ENCODE results near the gene LRMDA.

The LRMDA gene

DNA sequence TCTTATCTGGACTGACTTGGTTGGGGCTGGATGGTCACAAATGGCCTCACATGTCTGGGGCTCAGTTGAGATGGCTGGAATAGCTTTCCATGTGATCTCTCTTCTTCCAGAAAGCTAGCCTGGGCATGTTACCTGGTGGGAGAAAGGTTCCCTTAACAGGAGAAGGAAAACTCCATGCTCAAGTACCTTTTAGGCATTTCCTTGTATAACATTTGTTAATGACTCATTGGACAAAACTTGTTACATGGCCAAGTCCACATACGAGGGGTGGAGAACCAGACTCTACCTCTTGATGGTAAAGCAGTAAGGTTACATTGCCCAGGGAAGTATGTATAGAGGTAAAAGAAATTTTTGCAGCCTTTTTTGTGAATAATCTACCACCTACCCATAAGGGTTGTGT is 826.4 kb downstream of the LRMDA start:
- DNase-seq: no peak

DNA sequence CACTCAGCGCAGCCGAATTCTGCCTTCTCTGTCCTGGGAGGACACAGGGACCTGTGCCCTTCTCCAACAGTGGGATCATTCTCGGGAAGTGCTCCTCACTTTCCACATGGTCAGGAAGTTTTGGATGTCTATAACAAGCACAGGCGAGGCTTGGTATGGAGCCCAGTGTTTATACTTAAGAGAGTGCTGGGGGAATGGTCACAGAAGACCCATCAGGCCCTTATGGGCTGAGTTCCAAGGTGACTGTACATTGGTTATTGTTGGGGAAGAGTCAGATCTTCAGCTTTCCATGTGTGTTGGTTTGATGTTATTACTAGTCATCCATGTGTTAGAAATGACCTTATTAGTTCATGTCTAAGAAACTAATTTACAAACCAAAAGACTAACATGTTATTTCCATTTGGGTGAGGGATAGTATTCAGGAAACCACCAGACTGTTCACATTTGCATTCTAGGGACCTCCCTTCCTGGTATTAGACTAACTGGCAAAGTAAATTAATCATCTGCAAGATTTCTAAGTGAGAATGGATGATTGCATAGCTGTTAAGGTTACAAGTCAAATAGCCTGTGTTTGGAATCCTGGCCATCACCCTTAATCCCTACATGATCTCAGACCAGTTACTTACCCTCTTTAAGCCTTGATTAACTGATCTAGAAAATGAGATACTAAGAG is 834.2 kb downstream of the LRMDA start:
- DNase-seq: no peak

DNA sequence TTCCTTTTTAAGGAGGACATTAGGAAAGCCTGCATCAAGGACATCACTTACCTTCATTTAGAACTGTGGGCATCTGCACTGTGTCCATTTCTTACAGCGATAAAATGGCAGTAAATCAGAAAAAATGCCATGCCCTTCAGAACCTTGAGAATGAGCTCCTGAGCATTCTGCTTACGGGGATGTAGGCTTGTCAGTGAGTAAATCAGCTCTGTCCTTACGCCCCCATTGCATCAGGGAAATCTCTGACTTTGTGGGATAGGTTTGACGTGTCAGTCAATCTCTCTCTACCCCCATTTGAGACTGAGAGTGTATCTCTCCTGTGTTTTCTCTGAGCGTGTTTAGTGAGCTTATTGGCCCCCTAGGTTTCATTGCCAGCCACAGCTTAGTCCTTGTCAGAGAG is 837.1 kb downstream of the LRMDA start:
- DNase-seq: no peak

DNA sequence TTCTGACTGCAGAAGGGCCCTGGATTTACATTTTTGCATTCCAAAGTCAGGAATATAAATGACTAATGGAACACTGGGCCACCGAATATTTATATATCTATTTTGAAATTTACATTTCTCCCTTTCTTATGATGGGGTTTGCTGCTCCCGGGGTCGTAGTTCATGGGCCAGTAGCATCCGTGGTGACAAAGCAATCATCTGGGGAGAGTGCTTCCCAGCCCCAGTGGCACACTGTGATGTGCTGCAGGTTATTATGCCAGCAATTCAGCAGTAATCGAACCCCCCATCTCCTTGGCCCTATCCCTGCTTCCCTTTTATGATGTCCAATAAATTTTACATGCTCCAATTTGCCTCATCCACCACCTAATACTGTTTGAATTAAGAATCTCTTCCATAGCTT is 837.5 kb downstream of the LRMDA start:
- no peak for DNase-seq

DNA sequence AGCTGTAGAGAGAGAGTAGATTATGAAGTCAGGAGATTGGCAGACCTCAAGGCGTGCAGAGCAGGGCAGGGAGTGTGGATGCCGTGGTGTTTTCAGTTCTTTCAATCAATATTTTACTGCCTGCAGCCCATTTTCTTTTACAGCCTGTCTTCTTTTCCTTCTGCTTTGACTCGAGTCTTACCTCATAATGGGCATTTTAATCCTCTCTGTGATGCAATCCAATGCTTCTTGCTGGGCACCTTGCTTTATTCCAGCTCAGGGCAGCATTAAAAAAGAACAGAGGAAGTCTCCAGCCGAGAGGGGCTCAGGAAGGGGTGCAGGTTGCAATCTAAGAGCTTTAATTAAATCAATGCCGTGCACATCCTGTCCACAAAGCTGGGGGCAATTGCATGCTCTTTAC is 839.0 kb downstream of the LRMDA start:
- no peak for DNase-seq

DNA sequence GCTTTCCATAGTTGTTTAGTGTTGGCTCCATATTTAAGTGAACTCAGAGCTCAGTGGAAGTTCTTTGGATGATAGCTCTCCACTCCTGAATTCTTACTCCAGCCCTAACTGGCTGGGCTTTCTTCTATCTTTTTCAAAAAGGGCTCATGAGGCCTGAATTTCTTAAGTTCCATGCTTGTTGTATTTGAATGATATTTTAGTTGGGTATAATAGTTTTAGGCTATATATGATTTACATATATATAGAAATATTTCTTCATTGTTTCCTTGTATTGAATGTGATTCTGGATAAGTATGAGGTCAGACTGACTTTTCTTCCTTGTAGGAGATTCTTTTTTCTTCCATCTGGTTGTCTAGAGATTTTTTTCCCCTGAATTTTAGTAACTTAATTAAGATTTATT is 843.5 kb downstream of the LRMDA start:
- DNase-seq: no peak

DNA sequence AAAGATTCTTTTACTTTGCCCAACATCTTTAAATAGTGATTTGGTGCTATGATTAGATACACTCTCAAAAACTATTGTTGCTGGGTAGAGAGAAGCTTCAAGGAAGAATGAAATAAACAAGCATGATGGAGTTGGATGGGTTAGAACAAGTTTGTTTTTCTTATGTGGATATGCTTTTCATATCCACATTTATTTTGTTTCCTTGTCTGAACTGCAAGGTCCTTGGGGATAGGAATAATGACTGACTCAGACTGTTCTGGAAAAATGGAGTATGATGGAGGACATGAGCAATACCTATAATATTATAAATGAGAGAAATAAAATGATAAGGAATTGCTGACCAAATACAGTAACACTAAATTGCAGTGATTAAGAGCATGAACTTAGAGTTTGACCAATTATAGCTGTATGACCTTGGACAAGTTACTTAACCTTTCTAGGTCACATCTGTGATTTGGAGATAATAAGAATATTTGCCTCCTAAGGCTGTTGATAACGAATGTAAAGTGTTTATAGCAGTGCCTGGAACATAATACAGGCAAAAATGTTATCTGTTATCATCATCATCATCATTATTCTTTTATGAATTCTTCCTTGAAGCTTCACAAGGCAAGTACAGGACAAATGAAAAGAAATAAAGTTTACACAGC is 847.5 kb downstream of the LRMDA start:
- DNase-seq: no peak

DNA sequence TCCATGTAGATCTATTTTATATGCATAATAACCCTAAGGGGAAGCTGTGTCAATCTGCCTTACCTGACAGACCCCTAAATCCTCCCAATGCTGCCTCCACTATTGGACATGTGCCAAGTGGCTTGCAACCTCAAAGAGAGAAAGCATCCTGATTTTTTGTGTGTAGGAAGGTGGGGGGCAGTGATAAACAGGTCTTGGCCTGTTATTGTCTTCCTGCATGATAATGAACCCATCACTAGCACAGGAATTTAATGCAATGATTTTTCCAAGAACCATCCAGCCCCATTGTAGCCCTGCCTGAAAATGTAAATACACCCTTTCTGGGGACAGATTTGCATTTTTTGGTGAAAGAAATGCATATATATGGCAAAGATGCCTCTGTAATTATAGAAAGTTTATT is 850.2 kb downstream of the LRMDA start:
- no peak for DNase-seq

DNA sequence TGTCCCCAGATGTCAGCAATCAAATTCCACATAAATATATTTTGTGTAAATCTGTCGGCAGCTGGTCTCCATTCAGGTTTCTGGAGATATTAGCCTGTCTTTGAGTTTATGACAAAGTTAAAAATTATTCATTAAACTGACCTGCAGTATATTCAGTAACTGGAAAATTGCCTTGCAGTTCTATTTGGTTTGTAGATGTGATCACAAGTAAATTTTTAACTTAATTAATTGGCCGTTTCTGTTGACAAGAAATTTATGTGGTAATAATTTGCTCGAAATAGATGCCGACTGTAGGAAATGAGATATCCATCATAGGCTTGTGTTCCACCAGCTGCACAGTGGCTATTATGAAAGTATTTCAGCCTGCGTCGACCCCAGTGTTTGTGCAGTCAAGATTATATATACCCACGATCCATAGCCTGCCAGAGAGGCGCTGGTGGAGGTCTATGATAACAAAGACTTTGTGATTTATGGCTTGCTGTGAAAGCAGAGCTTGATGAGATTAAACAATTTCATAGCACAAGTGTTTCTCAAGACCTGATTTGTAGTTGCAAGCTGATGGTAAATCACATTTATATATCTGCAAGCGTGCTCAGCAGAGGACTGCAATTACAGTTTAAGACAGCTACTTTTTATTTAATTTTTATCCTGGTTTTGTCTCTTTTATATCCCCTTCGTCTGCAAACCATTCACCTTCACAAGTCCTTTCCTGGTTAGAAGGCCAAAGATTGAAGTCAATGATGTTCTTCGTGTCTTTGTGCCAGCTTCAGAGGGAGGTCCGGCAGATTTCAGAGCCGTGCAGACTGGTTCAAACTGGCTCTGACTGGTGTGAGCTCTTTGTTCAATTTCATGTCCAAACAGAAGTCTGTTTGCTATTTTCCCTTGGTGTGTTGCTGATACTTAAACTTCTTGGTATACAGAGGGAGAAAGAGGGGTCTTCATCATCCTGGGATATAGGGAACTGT is 850.9 kb downstream of the LRMDA start:
- no peak for DNase-seq

DNA sequence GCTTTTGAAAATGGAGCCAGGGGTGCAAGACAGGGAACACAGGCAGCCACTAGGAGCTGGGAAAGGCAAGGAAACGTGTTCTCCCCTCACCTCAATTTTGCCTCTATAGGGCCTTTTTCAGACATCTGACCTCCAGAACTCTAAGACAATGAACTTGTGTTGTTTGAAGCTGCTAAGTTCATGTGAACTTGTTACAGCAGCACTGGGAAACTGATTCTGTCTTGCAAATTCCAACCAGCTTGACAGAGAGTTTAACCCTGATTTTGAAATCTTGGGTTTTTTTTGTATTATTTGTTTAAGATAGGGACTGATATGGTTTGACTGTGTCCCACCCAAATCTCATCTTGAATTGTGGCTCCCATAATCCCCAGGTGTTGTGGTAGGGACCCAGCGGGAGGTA is 852.9 kb downstream of the LRMDA start:
- no peak for DNase-seq

DNA sequence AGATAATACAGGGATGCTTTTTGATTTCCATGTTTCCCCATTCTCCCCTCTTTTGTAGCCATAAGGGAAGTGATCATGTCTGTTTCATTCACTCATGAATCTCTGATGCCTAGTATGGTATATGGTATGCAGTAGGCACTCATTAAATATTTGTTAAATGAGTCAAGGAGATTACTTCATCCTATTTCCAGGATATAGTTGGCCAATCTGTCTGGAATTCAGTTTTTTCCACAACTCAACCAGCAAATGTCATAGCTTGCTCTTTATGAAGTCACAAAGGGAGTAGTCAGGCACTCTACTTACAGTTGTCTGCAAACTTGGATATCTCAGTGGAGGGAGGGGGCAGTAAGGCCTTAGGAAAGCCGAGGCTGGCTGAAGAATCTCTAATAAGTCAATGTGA is 853.6 kb downstream of the LRMDA start:
- DNase-seq: no peak

DNA sequence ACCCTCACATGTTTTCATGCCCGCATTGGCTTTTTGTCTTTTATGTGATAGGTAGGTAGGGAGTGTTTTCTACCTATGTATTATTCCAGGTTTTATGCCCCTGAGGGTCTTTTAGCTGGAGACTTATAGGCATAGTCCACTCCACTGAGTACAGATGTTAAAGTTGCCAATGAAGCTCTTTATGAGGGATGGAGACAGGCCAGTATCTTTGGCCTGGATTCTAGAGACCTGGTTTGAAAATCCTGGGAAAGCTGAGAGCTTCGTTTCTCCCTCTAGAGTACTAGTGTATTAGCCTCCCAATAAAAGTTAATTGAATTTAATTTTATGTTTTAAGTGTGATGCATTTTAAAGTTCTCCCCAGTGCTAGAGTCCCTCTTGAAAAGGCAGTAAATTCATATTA is 854.1 kb downstream of the LRMDA start:
- DNase-seq: no peak

DNA sequence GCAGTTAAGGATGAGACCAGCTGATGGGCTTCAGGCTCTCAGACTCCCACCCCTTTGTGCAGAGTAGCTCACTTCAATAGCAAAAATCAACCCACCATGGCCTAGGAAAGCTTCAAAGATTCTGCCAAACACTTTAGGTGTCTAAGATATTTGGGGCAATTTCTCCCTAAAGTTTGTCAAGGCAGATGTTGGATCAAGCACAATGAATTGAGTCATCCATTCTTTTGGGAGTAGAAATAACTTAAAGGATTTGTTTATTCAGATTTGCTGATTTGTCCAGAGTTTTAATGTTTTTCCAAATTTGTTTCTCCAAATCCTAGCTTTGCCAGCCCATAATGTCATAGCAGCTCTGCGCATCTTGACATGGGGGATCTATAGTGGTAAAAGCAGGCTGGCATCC is 855.1 kb downstream of the LRMDA start:
- DNase-seq: no peak

DNA sequence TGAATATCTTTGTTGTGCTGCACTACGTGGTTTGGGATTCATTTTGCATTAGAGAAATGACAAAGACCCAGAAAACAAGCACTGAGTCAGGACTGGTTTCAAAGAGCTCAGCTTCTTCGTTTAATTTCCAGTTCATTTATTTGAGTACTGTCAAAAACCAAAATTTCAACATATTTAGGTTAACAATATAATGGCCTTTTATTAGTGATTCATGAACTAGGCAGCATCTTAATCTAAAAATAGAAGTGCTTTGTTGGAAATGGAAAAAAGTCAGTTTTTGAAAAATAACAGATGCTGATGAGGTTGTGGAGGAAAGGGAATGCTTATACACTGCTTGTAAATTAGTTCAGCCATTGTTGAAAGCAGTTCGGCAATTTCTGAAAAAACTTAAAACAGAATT is 856.4 kb downstream of the LRMDA start:
- no peak for DNase-seq

DNA sequence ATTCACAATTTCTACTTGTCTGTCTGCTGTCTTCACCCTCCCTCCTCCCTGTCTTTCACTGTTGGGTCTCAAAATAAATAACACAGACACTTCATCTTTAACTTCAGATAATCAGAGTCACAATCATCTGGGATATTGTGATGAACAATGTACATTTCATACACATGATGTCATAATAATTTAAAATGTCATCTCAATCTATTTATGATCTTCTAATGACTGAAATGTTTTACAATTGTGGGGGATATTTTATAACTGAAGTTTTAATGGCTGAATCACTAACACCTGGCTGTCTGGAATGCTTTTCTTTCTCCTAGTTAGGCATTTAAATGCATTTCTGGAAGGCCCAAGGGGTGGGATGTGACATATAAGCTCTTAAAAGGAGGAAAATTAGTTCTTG is 859.8 kb downstream of the LRMDA start:
- no peak for DNase-seq

DNA sequence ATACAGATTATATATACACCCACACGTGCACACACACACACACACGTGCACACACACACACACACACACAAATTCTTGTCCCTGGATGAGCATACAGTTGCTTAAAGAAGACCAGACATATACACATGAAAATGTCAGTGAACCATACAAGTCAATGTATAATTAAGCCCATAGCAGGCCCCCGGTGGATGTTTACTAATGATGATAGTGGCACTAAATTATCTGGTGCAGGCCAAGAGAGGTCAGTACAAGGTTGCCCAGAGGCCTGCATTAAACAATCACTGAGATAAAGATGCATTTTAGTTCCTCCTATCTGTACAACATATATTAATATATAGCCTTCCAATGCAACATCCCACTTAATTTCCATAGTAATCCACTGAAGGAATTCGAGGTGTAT is 860.5 kb downstream of the LRMDA start:
- DNase-seq: no peak

DNA sequence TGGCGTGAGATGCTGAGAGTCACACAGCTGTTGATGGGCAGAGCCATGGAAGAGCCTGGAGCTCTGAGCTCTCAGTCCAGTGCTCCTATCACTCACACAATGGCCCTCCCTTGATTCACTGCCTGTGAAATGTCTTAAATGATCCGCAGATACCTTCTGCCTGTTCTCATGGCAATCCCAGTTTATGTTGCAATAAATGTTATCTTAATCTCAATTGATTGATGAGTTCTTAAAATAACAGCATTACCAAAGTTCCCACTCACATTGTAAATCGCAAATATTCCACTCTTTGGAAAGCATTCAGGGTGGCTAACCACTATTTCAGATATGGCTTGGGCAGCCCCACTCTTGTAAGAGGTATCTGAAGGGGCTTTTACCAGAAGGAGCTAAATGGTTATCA is 865.5 kb downstream of the LRMDA start:
- no peak for DNase-seq

DNA sequence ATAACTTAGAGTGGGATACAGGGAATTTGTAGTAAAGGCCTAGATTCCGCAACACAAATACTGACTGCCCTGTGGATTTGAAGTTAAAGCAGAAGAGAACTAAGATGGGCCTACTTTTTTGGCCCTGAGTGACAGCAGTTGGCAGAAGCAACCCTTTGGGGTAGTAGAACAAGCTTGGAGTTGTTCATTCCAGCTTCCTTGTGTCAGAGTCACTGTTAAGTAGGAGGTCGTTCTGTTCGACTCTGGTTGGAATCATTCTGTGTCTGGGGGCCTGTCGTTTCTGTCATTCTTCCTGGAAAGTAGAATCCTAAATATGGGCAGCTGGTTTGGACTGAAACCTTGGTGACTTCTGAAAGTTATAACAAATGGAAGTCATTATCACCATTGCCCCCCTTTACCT is 865.9 kb downstream of the LRMDA start:
- no peak for DNase-seq

DNA sequence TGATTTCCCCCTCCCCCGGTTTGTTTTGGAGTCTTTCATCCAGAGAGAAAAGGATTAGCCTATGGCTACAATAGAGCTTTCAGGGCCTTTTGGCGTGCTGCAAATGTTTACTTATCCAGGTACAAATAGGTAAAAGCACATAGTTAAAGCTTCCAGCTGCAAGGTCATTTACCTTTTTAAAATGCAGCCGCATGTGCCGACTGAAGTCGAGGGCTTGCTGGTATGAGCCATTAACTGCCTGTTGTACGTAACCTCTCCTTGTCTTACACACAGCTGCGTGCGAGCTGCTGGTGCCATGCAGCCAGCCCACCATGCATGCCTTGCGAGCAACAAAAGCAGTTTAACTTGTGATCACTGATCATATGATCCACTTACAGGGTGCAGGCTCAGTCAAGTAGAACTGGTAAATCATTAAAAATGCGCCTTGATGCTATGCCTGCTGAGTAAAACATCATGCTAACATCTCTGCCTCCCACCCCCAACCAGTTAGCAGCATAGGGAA is 866.4 kb downstream of the LRMDA start:
- DNase-seq: peak; percentile 76

DNA sequence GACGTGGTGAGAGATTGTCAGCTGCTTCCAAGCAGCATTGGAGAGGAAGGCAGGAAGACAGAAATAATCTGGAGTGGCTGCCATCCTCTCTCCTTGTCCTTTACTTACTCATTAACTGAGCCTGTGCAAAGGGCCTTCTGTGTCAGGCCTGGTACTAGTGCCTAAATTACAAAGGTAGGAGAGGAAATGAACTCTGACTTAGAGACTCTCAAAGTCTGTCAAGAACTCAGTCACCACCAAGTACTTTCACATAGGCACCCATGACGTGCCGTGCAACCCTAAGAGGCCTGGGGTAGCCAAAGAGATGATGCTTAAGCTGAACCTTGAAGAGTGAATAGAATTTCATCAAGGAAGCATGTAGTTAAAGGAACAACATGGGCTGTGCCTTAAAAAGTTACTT is 866.9 kb downstream of the LRMDA start:
- peak; percentile 28 for DNase-seq

DNA sequence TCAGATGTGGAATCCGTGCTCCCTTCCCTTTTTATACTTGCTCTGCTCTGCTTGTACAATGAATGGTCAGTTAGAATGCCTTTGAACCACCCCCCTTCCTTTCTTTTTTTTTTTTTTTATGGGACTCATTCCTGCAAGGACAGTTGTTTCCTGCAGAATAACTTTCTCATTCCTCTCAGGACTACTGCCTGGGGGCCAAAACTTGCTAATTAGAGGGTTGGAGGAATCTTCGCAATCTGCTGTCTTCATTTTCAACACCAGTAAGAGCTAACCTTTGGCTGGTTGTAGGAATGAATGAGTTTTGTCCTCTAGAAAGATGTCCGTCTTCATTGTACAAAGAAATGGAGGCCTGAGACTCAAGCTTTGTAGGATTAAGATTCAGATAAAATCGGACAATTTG is 868.1 kb downstream of the LRMDA start:
- DNase-seq: no peak

DNA sequence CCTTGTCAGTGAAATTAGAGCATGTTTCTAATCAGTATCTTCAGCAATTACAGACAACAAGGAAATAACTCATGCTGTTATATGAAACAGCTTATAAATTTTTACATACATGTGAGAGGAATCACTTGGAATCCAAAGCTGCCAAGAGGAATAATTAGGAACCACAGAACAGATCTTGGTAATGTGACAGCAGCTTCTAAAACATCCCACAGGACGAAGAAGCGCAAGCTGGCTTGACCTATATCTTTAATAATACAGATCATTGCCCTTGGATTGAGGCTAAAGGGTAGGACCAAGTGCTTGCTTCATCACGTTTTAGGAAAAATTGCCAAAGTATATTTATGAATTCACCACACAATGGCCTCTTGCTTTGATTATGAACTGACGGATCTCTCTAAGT is 869.8 kb downstream of the LRMDA start:
- DNase-seq: no peak

DNA sequence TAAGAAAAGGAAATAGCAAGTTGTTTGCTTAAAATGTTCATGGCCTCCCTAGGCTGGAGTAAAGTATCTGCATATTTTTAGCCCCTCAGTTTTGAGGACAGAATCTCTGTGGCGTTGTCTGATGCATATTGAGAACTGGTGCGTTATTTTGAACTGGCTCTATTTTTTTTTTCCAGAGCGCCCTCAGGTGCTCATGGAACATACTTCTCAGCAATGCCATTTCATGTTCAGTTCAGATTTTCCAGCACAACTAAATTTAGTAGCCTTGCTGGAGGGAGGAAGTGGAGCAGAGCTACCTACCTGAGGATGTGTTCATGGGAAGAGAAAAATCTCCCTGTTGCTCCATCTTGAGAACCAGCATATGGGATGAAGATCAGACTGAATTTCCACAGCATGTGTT is 870.5 kb downstream of the LRMDA start:
- DNase-seq: no peak

DNA sequence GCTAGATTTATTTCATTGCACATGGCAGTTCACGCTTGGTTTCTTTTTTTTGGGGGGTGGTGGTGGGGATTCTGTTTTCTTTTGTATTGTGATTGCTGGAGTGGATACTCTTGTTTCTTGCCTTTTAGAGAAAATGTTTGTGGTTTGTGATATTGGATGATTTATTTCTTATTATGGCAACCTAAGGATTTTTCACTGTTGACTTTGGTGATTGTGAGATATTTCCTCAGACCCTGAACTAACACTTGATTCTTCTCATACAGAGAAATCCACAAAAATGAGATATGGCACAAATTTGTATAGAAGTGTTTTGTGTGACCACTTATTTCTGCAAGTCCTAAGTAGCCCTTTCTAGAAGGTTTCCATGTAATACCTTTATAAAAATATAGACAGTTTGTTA is 871.1 kb downstream of the LRMDA start:
- no peak for DNase-seq

All from DMS79 (cell line).